Measurements from ENCODE around the gene ASTN1. TPM values are rescaled to one million over a fixed set of nuclear protein-coding genes. Genes with fewer than 3 reads are reported as not detected.

Gene ASTN1
- total and polyA plus RNA-seq, 9 of the 15 experiments (the other 6 are each of a cell fraction or from before 2014, with no cell fraction given): 0.05 to 0.22 (median 0.18) TPM

DNA sequence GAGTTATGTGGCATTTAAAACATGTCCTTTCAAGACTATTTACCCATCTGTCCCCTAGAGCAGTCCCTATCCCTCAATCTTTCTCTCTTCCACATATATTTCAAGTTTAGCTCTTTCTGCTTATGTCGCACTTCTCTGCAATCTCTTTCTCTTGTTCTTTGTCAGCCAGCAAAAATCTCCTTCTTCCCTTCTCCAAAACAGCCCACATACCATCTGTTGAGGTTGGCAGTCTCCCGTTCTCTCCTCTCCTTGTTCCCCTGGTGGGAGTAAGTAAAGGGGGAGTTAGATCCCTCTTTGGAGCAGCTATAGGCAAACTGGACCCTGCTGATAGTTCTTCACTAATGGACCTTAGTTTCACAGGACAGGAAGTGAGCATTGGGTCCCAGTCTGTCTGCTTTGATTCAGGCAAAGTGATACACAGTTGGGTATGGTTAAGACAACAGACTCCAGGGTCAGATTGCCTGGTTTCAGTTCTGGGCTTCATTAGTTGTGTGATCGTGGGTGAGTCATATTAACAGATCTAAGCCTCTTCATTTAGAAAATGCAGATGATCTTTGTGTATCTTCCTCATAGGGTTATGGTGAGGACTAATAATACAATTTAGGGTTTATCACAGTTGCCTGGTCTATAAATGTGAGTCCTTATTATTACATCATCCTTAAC lies 25.9 kb upstream of the ASTN1 start:
- H4K20me1 ChIP-seq (replicated peaks; ENCODE audit: control insufficient read depth, insufficient read depth, low read length): no peaks in the 10 kb centered on the region
- POLR2A ChIA-PET: no interaction called here
- no TSS peak for BruUV-seq (replicated peaks)
- in situ Hi-C loops (cut with MboI): loop anchor here (10.0 kb wide), 1 partner anchor 296 kb away; no protein-coding TSS in a partner anchor
- H3K9ac ChIP-seq (ENCODE audit: insufficient read depth in 1 of 2, low read depth in 2 of 2, low read length in 2 of 2): no peak overlapping the region
- CTCF ChIA-PET (ENCODE audit: low intra/inter-chr PET ratio): no interaction called here
- TF ChIP-seq POLR2A (conservative IDR thresholded peaks at IDR 0.05) (no peak), DIDO1 (tag; IDR thresholded peaks at IDR 0.05; ENCODE audit: low read depth) (no peak), RBM34 (IDR thresholded peaks at IDR 0.05; ENCODE audit: borderline replicate concordance, insufficient read depth, low read length) (no peak), ZKSCAN8 (CRISPR knock-in tag; IDR thresholded peaks at IDR 0.05) (no peak), SMARCE1 (IDR thresholded peaks at IDR 0.05) (no peak), KLF13 (tag; IDR thresholded peaks at IDR 0.05; ENCODE audit: borderline replicate concordance, low read depth) (no peak), SNRNP70 (optimal IDR thresholded peaks at IDR 0.05; ENCODE audit: low read depth, low read length) (no peak), RNF2 (IDR thresholded peaks at IDR 0.05) (no peak), ZNF695 (CRISPR knock-in tag; IDR thresholded peaks at IDR 0.05) (no peak), PPARD (CRISPR knock-in tag; IDR thresholded peaks at IDR 0.05) (no peak), NR1H2 (CRISPR knock-in tag; IDR thresholded peaks at IDR 0.05) (no peak), DMBX1 (CRISPR knock-in tag; IDR thresholded peaks at IDR 0.05; ENCODE audit: borderline replicate concordance) (no peak), ZKSCAN1 (IDR thresholded peaks at IDR 0.05; ENCODE audit: low read depth, low read length) (no peak)
- TF ChIP-seq, protein P1, sequence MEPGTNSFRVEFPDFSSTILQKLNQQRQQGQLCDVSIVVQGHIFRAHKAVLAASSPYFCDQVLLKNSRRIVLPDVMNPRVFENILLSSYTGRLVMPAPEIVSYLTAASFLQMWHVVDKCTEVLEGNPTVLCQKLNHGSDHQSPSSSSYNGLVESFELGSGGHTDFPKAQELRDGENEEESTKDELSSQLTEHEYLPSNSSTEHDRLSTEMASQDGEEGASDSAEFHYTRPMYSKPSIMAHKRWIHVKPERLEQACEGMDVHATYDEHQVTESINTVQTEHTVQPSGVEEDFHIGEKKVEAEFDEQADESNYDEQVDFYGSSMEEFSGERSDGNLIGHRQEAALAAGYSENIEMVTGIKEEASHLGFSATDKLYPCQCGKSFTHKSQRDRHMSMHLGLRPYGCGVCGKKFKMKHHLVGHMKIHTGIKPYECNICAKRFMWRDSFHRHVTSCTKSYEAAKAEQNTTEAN (CRISPR knock-in tag; IDR thresholded peaks at IDR 0.05): no peak
- TF ChIP-seq, protein P2, sequence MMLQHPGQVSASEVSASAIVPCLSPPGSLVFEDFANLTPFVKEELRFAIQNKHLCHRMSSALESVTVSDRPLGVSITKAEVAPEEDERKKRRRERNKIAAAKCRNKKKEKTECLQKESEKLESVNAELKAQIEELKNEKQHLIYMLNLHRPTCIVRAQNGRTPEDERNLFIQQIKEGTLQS (IDR thresholded peaks at IDR 0.05): no peak
- TF ChIP-seq, protein P2 (CRISPR knock-in tag; conservative IDR thresholded peaks at IDR 0.05): no peak
- TF ChIP-seq, protein P3, sequence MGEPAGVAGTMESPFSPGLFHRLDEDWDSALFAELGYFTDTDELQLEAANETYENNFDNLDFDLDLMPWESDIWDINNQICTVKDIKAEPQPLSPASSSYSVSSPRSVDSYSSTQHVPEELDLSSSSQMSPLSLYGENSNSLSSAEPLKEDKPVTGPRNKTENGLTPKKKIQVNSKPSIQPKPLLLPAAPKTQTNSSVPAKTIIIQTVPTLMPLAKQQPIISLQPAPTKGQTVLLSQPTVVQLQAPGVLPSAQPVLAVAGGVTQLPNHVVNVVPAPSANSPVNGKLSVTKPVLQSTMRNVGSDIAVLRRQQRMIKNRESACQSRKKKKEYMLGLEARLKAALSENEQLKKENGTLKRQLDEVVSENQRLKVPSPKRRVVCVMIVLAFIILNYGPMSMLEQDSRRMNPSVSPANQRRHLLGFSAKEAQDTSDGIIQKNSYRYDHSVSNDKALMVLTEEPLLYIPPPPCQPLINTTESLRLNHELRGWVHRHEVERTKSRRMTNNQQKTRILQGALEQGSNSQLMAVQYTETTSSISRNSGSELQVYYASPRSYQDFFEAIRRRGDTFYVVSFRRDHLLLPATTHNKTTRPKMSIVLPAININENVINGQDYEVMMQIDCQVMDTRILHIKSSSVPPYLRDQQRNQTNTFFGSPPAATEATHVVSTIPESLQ (CRISPR knock-in tag; IDR thresholded peaks at IDR 0.05): no peak
- TF ChIP-seq, protein P4, sequence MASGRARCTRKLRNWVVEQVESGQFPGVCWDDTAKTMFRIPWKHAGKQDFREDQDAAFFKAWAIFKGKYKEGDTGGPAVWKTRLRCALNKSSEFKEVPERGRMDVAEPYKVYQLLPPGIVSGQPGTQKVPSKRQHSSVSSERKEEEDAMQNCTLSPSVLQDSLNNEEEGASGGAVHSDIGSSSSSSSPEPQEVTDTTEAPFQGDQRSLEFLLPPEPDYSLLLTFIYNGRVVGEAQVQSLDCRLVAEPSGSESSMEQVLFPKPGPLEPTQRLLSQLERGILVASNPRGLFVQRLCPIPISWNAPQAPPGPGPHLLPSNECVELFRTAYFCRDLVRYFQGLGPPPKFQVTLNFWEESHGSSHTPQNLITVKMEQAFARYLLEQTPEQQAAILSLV (tag; IDR thresholded peaks at IDR 0.05): no peak
- no peak overlapping the region for H3K27ac ChIP-seq (ENCODE audit: extremely low read depth, low read depth, low read length)
- no peak overlapping the region for H3K4me2 ChIP-seq (ENCODE audit: insufficient read depth, low read length)
- H3K79me2 ChIP-seq (ENCODE audit: control insufficient read depth, insufficient read depth, low read length): no peaks in the 10 kb centered on the region
- 2% methylated on average over 3 of the region's 3 CpGs for WGBS (ENCODE audit: insufficient coverage, low coverage, missing lambda C conversion rate)
- no peaks in the 10 kb centered on the region for H3K36me3 ChIP-seq (ENCODE audit: control insufficient read depth, insufficient read depth, low read length)
- ATAC-seq: no peak
- H3K4me3 ChIP-seq: no peak overlapping the region
- no peaks in the 10 kb centered on the region for H3K9me3 ChIP-seq (replicated peaks; ENCODE audit: control insufficient read depth, insufficient read depth, low read depth, low read length)
- H3K27me3 ChIP-seq (ENCODE audit: control insufficient read depth in 2 of 2, insufficient read depth in 2 of 2, low read length in 2 of 2): no peaks in the 10 kb centered on the region
- no peak for FAIRE-seq
- H3K9me1 ChIP-seq (ENCODE audit: control insufficient read depth, insufficient read depth, low read length): no peaks in the 10 kb centered on the region
- no peak overlapping the region for H2AFZ ChIP-seq (ENCODE audit: low read depth, low read length)
- intact Hi-C loops (cut with micrococcal nuclease): no loop called here
- H3K4me1 ChIP-seq (replicated peaks in 1 of 2; ENCODE audit: control insufficient read depth in 2 of 2, insufficient read depth in 2 of 2, low read length in 2 of 2): no peaks in the 10 kb centered on the region
- DNase-seq (ENCODE audit: extremely low read depth in 1 of 4, low spot score in 3 of 4): no peak

Data from K562 (cell line).